ENCODE data around the gene LIN7A.

- TF ChIP-seq CTCF (conservative IDR thresholded peaks at IDR 0.05 in 1 of 2, IDR thresholded peaks at IDR 0.05 in 1 of 2; ENCODE audit: low read depth in 1 of 2, low read length in 2 of 2): no peak
- no peak for TF ChIP-seq EZH2 (IDR thresholded peaks at IDR 0.05; ENCODE audit: low read length, missing control alignments)
Measured at GRCh38 chr12:80781313-80781712, 156.4 kb downstream of the LIN7A start.
